HG03196 (cell line): Measurements from ENCODE around the gene TUBB2A.

ENCODE experiments used
- ATAC-seq: cut with Tn5 transposase; IDR thresholded peaks from one replicate; pipeline ENCODE4 v1.9.1; 2021; ENCODE audit not compliant: unreplicated experiment

Gene TUBB2A

DNA sequence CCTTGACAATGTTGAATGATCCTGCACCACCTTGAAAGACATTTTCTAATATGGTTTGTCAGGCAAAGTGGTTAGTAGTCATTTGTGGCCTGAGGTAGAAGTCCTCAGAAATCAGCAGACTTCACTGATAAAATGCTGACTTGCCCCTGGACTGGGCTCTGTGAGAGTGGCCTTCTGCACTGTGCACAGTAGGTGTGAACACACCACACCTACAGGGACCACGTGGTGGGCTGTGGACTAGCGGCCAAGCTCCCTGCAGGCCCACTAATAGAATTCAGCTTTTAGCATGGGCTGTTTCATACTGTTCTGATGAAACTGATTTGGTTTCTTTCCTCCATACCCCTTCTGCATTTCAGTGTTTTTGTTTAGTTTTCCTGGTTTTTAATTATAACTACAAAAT, 31.5 kb downstream of the TUBB2A start:
- no peak for ATAC-seq

DNA sequence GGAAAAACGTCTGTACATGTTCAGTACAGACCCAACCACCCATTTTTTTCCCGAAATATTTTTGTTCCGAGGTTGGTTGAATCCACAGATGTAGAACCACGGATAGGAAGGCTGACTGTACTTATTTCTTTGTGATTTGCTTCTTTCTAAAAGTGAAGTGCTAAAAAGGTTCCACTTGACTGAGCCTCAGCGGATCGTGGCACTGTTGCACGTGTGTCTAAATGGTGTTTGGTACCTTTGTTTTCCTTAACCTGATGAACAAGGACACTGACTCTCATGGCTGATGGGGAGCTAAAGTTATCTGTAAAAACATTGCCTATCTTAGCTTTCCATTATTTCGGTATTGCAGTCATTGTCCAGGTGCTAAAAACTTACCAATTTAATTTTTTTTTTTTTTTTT, 32.7 kb downstream of the TUBB2A start:
- no peak for ATAC-seq

DNA sequence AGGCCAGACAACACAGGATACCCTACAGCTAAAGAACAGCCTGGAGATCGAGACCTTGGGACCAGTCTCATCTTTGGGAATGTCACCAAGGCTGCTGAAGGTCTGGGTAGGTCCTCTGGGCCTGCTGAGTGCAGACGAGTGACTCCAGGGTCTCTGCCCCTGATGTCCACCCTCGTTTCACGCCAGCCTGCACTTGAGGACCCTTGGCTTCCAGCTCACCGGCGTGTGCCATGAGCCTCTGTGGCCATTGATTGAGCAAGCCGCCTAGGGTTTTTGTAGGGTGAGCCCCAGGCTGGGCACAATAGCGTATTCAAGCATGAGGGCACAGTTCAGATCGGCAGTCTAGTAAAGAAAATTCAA, 34.5 kb downstream of the TUBB2A start:
- ATAC-seq, result no peak

- ATAC-seq, result no peak
Observed at GRCh38 chr6:3120765-3121089, 36.6 kb downstream of the TUBB2A start.

DNA sequence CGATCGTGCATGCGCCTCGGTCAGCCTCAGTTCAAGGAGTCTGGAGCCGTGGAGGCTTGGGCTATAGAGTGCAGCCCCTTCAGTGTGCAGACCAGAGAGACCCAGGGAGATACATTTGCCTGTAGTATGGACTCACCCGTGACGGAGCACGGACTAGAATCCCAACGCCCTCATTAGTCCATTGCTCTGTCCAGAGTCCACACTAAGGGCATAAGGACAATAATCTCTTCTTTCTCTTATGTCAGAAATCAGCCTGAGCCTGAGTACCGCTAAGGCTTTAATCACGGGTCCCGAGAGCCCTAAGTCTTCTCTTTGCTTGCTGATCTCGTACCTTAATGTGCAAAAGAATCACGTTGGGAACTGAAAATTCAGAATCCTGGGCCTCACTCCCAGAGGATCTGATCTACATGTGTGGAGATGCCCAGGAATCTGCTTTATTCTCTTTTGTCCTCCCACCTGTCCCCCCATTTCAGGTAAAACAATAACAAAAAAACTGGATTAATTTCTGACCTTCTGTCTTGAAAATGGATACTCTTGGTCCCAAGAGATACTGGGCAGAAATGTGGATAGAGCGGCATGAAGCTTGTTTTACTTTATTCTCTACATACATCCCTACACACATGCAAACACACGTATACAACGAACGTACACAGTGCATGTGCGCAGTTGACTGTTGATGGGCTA, 38.2 kb downstream of the TUBB2A start:
- peak; percentile 27 for ATAC-seq

GRCh38 chr6:3118353-3119039, 38.8 kb downstream of the TUBB2A start, which contains the start of gene BPHL:
Gene BPHL, plus strand, starts transcription at chr6:3118711. Its CDS starts 30 bp downstream, at chr6:3118741.
- peak; percentile 91 for ATAC-seq

GRCh38 chr6:3117912-3118352, 39.4 kb downstream of the TUBB2A start:
- ATAC-seq, result no peak

- ATAC-seq, result no peak
Observed at GRCh38 chr6:3114377-3114776, 43.0 kb downstream of the TUBB2A start.

GRCh38 chr6:3109761-3110160, 47.6 kb downstream of the TUBB2A start:
- no peak for ATAC-seq

GRCh38 chr6:3108746-3109414, 48.5 kb downstream of the TUBB2A start:
- no peak for ATAC-seq
